Chondrocyte (in vitro differentiated cells): ENCODE data around the gene RHOT2. TPM values are rescaled to one million over a fixed set of nuclear protein-coding genes. Genes with fewer than 3 reads are reported as not detected.

ENCODE experiments used
- DNase-seq: peaks from one replicate; pipeline ENCODE4 v3.0.0; 2021; ENCODE audit warnings: mixed read lengths, low spot score
- H3K27ac Mint-ChIP-seq: one replicate; pipeline ENCODE4 v1.8.0; 2021; ENCODE audit warnings: mild to moderate bottlenecking, moderate library complexity, mixed read lengths; ENCODE audit not compliant: unreplicated experiment
- H3K27me3 Mint-ChIP-seq: 2 replicates; pipeline ENCODE4 v1.8.0; 2021; ENCODE audit warnings: low read depth, mixed read lengths
- H3K36me3 Mint-ChIP-seq: 2 replicates; pipeline ENCODE4 v1.8.0; 2021; ENCODE audit warnings: low read depth, mixed read lengths
- H3K4me1 Mint-ChIP-seq: 2 replicates; pipeline ENCODE4 v1.8.0; 2021; ENCODE audit warnings: low read depth, mild to moderate bottlenecking, mixed read lengths
- H3K4me3 Mint-ChIP-seq: one replicate; pipeline ENCODE4 v1.8.0; 2021; ENCODE audit warnings: mild to moderate bottlenecking, moderate library complexity, mixed read lengths; ENCODE audit not compliant: unreplicated experiment
- H3K9me3 Mint-ChIP-seq: 2 replicates; pipeline ENCODE4 v1.8.0; 2021; ENCODE audit warnings: low read depth, mixed read lengths
- CTCF ChIP-seq: fragments of 200-600 bp; sonication (generic); IDR thresholded peaks from 2 replicates; pipeline ENCODE4 v1.5.0; 2021; ENCODE audit warnings: antibody characterized with exemption, mild to moderate bottlenecking, moderate library complexity
- total RNA-seq: library from RNA; stranded (reverse); gene quantifications from 3 replicates; pipeline ENCODE4 v1.2.1, GENCODE V29; 2021

The RHOT2 gene
- total RNA-seq, 1 donor from 2014 or later, result 101 TPM

GRCh38 chr16:700684-701584, 33.0 kb downstream of the RHOT2 start:
- no peak for DNase-seq
- H3K27ac Mint-ChIP-seq, result no peak overlapping the region
- H3K36me3 Mint-ChIP-seq, result peaks cover 1% of the 10 kb centered on the region
- TF ChIP-seq CTCF, result no peak
- no peaks in the 10 kb centered on the region for H3K9me3 Mint-ChIP-seq
- H3K4me3 Mint-ChIP-seq, result no peak overlapping the region
- no peaks in the 10 kb centered on the region for H3K4me1 Mint-ChIP-seq
- peaks cover 25% of the 10 kb centered on the region for H3K27me3 Mint-ChIP-seq

GRCh38 chr16:702341-702740, 34.4 kb downstream of the RHOT2 start:
- no peak for TF ChIP-seq CTCF
- Mint-ChIP-seq H3K27ac (no peak overlapping the region), H3K27me3 (peaks cover 29% of the 10 kb centered on the region)

GRCh38 chr16:703406-703805, 35.5 kb downstream of the RHOT2 start:
- Mint-ChIP-seq H3K9me3 (no peaks in the 10 kb centered on the region), H3K4me3 (no peak overlapping the region), H3K27ac (no peak overlapping the region), H3K4me1 (no peaks in the 10 kb centered on the region), H3K27me3 (peaks cover 37% of the 10 kb centered on the region), H3K36me3 (peaks cover 1% of the 10 kb centered on the region)
- no peak for DNase-seq
- TF ChIP-seq CTCF, result no peak

More at GRCh38 chr16:702341-702740, 34.4 kb downstream of the RHOT2 start:
- Mint-ChIP-seq H3K4me3 (no peak overlapping the region), H3K4me1 (no peaks in the 10 kb centered on the region), H3K9me3 (no peaks in the 10 kb centered on the region), H3K36me3 (peaks cover 1% of the 10 kb centered on the region)
- DNase-seq, result no peak

- no peak for TF ChIP-seq CTCF
- no peak overlapping the region for H3K27ac Mint-ChIP-seq
- H3K4me3 Mint-ChIP-seq, result no peak overlapping the region
- H3K36me3 Mint-ChIP-seq, result peaks cover 1% of the 10 kb centered on the region
- no peaks in the 10 kb centered on the region for H3K4me1 Mint-ChIP-seq
- no peaks in the 10 kb centered on the region for H3K9me3 Mint-ChIP-seq
- no peak for DNase-seq
- H3K27me3 Mint-ChIP-seq, result peaks cover 42% of the 10 kb centered on the region
Measured at GRCh38 chr16:704047-704446, 36.1 kb downstream of the RHOT2 start.

GRCh38 chr16:704552-705380, 36.8 kb downstream of the RHOT2 start:
- Mint-ChIP-seq H3K4me3 (no peak overlapping the region), H3K27ac (no peak overlapping the region), H3K9me3 (no peaks in the 10 kb centered on the region), H3K4me1 (peaks cover 3% of the 10 kb centered on the region), H3K27me3 (peaks cover 42% of the 10 kb centered on the region), H3K36me3 (peaks cover 1% of the 10 kb centered on the region)
- no peak for TF ChIP-seq CTCF
- no peak for DNase-seq
